Central memory CD4-positive, alpha-beta T cell (primary cell): ENCODE results near the gene RAB17.

Source experiments
- DNase-seq: peaks from one replicate; pipeline ENCODE4 v3.0.0; 2022

Gene RAB17

GRCh38 chr2:237557633-237558015 is 32.9 kb downstream of the RAB17 start:
- DNase-seq: no peak

- DNase-seq: no peak
These were observed 33.5 kb downstream of the RAB17 start for GRCh38 chr2:237556773-237557632.

- no peak for DNase-seq
These were observed 35.0 kb downstream of the RAB17 start for GRCh38 chr2:237555560-237555959.

DNA sequence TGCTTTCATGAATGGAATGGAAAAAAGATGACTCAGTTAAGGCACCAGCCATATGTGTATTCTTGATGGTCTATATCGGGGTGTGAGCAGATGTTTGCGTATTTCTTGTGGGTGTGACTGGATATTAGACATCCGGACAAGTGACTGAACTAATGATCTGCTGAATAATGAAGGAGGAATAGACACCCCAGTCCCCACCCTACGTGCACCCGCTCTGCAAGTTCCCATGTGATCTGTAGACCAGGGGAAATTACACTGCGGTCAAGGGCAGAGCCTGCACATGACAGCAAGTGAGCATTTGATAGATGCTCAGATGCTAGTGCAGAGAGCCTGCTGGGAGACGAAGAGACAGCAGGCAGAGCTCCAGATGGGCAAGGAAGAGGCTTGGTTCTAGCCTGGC is 36.6 kb downstream of the RAB17 start:
- no peak for DNase-seq

DNA sequence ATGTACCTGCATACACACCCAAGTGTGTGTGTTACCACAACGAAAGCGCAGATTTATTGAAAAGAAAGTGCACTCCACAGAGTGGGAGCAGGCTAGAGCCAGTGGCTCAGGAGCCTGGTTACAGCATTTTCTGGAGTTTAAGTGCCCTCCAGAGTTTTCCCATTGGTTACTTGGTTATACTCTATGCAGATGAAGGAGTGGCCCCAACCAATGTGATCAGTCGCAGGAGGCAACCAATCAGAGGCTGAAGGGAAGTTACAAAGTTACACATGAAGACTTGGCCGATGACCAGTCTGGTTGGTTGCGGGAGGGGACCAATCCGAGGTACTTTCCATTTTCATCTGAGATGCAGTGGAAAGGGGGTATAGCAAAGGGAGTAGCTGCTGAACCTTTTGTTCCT is 37.6 kb downstream of the RAB17 start:
- no peak for DNase-seq

GRCh38 chr2:237551071-237551574 is 39.4 kb downstream of the RAB17 start:
- no peak for DNase-seq

DNA sequence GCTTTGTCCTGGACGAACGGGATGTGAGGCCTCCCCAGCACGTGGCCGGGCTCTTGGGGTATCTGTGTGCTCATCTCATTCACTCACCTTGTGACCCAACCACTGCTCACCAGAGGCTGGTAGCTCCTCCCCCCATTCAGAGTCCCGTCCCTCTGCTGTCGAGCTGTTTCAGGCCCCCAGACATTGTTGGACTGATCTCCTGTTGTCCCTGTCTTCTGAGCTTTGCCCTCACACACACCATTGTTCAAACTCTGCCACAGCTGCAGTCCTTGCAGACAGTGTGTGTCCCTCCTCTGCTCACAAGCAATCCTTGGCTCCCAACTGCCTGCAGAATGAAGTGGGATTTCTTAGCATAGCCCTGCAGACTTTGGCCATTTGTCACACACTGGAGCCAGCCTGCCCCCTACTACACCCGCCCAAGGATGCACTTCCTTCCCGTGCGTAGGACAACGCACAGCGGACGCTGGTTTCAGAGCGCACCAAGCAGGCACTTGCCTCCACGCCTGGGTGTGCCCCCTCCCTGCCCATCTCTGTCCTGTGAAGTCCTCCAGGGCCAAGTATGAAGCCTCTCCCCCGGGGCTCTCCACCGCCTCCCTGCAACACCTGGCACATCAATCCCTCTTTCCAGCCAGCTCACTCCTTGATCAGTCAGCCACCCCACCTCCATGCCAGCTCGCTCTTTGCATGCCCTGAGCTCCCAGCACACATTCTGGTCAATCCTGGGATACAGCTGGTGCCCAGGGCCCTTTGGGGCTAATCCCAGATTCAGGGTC is 40.7 kb downstream of the RAB17 start:
- DNase-seq: no peak

DNA sequence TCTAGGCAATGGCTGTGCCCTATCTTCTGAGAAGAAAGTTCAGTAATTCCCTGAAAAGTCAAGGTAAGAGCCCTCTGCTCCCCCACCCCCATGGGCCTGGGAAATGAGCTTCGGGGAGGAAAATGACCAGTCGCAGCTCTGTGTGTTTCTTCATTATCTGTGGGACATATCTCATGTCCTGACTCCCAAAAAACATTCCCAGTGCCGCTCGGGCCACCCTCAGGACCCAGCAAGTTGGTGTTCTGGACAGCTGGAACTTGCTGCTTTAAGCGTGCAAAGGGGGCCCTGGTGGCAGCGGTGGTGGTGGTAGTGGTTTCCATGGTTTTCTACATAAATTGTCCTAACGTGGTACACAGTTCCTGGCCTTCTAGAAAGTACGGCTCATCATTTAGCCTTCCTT is 41.3 kb downstream of the RAB17 start:
- DNase-seq: no peak

DNA sequence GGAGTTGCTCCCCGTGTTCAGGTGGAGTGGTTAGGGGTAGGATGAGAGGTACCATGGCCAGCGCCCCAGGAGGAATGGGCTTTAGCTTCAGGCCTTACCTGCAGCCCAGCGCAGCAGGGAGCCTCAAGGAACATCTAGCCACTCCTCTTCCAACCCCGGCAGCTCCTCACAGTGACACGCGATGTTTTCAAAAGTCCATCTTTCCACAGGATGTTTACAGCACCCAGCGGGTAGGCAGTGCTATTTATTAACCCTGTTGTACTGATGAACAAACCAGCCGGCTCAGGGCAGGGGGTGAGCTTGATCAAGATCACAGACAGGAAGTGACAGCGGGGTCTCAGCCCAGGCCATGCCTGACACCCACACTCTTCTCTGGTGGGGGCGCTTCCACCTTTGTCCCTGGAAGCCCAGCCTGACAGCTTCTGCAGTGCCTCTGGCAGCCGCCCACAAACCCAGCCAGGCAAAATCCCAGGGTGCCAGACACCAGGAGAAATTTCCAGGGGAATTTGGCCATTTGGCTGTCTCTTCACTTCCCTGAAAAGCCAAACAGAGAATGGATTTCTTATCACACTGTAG is 42.6 kb downstream of the RAB17 start:
- DNase-seq: no peak

- DNase-seq: no peak
These were observed 43.6 kb downstream of the RAB17 start for GRCh38 chr2:237546876-237547395.

- DNase-seq: no peak
These were observed 44.3 kb downstream of the RAB17 start for GRCh38 chr2:237546040-237546875.

DNA sequence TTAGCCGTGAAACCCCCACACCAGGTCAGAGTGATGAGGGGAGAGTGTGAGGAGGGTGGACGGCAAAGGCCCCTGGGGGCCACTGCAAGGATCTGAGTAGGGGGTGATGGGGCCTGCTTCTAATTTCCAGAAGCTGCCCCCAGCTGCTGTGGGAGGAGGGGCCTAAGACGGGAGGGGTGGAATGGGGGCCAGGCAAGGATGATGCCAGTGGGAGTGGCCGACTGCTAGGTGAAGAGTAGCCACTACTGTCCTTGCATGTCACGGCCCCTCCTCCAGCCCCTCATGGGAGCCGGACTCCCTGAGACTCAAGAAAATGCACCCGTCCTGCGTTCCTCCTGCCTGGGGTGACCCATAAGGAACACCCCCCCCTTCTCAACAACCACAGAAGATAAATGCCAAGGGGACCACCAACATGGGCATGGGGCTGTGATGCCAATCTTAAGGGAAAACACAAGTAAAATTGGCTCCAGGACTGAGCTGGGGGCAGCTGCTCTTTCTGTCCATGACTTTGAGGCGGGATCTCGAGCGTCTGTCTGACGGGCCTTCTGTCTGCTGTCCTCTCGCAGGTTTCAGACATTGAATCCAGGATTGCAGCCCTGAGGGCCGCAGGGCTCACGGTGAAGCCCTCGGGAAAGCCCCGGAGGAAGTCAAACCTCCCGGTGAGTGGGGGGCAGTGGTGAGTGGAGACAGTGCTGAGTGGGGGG is 48.4 kb downstream of the RAB17 start:
- no peak for DNase-seq

DNA sequence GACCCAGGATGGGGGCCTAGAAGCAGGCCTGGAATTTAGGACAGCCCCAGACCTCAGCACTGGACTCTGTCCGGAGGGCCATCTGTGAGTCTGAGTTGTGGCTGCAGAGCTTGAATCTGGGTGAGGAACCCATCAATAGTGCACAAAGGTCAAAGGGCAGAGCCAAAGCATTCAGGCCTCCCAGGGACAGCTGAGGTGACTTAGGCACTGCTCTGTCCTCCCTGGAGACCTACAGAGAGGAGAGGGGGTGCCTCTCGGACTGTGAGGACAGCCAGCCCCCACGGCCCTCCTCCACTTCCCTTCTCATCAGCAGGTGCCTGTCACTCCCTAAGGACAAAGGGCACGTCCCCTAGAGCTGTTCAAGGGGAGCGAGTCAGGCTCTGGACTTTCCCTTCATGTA is 49.3 kb downstream of the RAB17 start:
- no peak for DNase-seq

- no peak for DNase-seq
These were observed 49.7 kb downstream of the RAB17 start for GRCh38 chr2:237540823-237541222.

DNA sequence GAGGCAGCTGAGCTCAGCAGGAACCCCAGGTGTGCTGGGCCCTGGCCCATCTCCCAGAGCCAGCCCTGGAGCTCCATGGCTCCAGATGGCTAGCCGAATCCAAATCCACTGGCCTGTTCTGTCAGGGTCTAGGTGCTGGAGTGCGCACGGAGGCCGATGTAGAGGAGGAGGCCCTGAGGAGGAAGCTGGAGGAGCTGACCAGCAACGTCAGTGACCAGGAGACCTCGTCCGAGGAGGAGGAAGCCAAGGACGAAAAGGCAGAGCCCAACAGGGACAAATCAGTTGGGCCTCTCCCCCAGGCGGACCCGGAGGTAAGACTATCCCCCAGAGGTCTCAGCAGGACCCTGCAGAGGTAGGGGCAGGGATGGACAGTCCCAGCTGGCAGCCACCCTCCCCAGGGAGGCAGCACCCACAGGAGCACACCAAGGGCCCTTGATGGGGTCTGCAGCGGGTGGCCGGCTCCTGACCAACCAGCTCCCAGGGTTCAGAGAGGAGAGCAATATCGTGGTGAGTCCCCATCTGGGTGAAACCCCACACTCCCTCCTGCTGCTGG is 50.2 kb downstream of the RAB17 start:
- no peak for DNase-seq

GRCh38 chr2:237539681-237540080 is 50.9 kb downstream of the RAB17 start:
- no peak for DNase-seq

GRCh38 chr2:237538901-237539300 is 51.6 kb downstream of the RAB17 start:
- DNase-seq: no peak

DNA sequence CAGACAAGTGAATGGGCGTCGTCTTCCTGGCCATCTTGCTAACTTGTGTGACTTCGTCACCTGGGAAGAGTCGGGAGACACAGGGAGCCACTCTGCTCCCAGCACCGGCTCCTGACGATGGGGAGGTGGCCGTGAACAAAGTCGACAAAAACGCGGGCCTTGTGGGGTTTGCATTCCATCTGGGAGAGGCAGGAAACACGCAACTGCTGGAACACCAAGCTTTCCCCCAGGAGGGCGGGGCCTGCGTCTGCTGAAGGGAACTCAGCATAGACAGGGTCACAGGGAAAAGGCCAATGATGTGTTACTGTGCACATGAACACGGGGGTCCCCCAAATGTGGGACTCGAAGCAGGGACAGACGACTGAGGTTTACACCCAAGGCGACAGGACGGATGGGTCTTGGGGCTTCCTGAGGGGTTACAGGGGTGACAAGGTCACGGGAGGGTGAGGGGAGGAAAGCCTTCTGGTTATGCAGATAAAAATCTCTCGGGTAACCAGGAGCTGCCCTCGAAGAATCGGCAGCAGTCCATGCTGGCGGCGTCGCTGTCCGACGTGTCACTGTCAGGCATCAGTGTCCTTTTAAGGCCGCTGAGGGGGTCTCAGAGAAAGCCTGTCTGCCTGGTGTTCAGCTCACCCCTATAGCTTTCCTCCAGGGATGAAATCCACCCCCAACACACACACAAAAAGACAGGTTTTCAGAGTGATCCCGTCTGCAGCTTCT is 52.4 kb downstream of the RAB17 start:
- DNase-seq: no peak

- no peak for DNase-seq
These were observed 53.9 kb downstream of the RAB17 start for GRCh38 chr2:237536617-237537016.

- no peak for DNase-seq
These were observed 54.5 kb downstream of the RAB17 start for GRCh38 chr2:237536083-237536415.
